Psoas muscle (tissue), 8 donors: ENCODE data around the gene SMCO1. TPM values are rescaled to one million over a fixed set of nuclear protein-coding genes. Genes with fewer than 3 reads are reported as not detected.
A peak's percentile ranks its signal among the peaks of the same experiment; 100 is the strongest.

Experiments used
- ATAC-seq, 4 donors: fragments of 200-7000 bp; cut with Tn5 transposase; one replicate each; pipeline ENCODE4 v1.9.1; 2020; ENCODE audit warnings: moderate library complexity in 3 of 4, mild to moderate bottlenecking in 2 of 4
- DNase-seq, 2 donors: peaks; one replicate each; pipeline ENCODE4 v3.0.0-alpha.2; 2020
- H3K27ac ChIP-seq: fragments of 200-600 bp; one replicate; pipeline ENCODE4 v1.8.0; 2022
- H3K27me3 ChIP-seq, 3 donors: fragments of 200-600 bp in 1 of 3; one replicate each; pipeline versions ENCODE4 v1.6.1 to v1.8.0; 2013 to 2022; ENCODE audit warnings: low read length in 2 of 3, mild to moderate bottlenecking in 2 of 3, moderate library complexity in 1 of 3; ENCODE audit not compliant: insufficient read depth in 3 of 3
- H3K36me3 ChIP-seq, 2 donors: fragments of 200-600 bp in 1 of 2; one replicate each; pipeline versions ENCODE4 v1.6.1 to v1.8.0; 2013 to 2022; ENCODE audit warnings: low read depth in 1 of 2, mild to moderate bottlenecking in 1 of 2, moderate library complexity in 1 of 2; ENCODE audit not compliant: insufficient read depth in 1 of 2
- H3K4me1 ChIP-seq: fragments of 200-600 bp; one replicate; pipeline ENCODE4 v1.8.0; 2022
- H3K4me3 ChIP-seq: fragments of 200-600 bp; one replicate; pipeline ENCODE4 v1.8.0; 2022; ENCODE audit warnings: mild to moderate bottlenecking
- H3K9me3 ChIP-seq: fragments of 200-600 bp; one replicate; pipeline ENCODE4 v1.8.0; 2022
- WGBS, 3 donors: extraction: QIAGEN DNeasy Blood & Tissue Kit; methylation state at CpG; one replicate each; pipeline versions ENCODE4 v1.1.6 to v1.1.7; 2013; 5-methylcytosine and 5-hydroxymethylcytosine counted together
- intact Hi-C, 2 donors: fragments of 100-400 bp; cut with DNase I; formaldehyde crosslinking; loops; one replicate each; pipeline versions ENCODE4 v1.11.0 to v1.14.2; 2022
- polyA plus RNA-seq, 3 donors: library from polyadenylated mRNA; stranded (reverse); fragments of 200-250 nt; gene quantifications; one replicate each; pipeline ENCODE4 v1.2.3, GENCODE V29; 2013
- total RNA-seq, 4 donors: library from RNA; stranded (reverse); fragmentation: NEBNext Ultra II Directional in 2 of 4; extraction: Animal tissue kit (Norgen Biotek cat#: 25700) in 2 of 4; gene quantifications; one replicate each; pipeline versions ENCODE4 v1.2.1 to v1.2.4, GENCODE V29; 2021 to 2023
- TF ChIP-seq, protein P1 (sequence below): fragments of 200-600 bp; IDR thresholded peaks from one replicate; pipeline ENCODE4 v1.8.0; 2022; ENCODE audit warnings: antibody characterized with exemption
- donor health status: healthy with polysubstance abuse.
- donor health status: DM: no; HTN: no; CAD: no; lungs with moderate emphysema.
- donor health status: Bipolar disorder and iron deficiency.
- donor health status: healthy.
- donor health status: DM: yes; HTN: yes; CAD: no.
- donor health status: DM: no; HTN: no; CAD: no.
- donor health status: DM: no; HTN: no; CAD: no.
- donor health status: DM: yes; HTN: yes; CAD: no.

SMCO1 gene
- total and polyA plus RNA-seq, 7 donors, result 1.2 to 16.9 (median 7.3) TPM

DNA sequence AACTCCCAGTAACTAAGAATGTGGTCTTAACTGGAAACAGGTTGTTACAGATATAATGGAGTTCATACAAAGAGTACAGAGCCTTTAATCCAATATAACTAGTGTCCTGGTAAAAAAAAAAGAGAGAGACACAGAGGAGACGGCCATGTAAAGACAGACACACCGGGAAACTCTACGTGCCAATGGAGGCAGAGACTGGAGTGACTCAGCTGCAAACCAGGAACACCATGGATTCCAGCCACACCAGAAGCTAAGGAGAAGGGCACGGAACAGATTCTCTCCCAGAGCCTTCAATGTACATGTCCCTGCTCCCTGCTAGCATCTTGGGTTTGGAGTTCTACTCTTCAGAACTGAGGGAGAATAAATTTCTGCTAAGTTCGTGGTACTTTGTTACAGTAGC is 16.1 kb downstream of the SMCO1 start:
- Histone ChIP-seq H3K27me3 (no peaks in the 10 kb centered on the region), H3K27ac (peak overlapping the region; percentile 95), H3K9me3 (no peaks in the 10 kb centered on the region), H3K36me3 (no peaks in the 10 kb centered on the region), H3K4me3 (peak overlapping the region; percentile 21), H3K4me1 (peaks cover 16% of the 10 kb centered on the region)
- intact Hi-C loops, result no loop called here
- 29 to 60% (median 36%) methylated on average over 5 of the region's 5 CpGs for WGBS, 3 donors
- TF ChIP-seq, protein P1, sequence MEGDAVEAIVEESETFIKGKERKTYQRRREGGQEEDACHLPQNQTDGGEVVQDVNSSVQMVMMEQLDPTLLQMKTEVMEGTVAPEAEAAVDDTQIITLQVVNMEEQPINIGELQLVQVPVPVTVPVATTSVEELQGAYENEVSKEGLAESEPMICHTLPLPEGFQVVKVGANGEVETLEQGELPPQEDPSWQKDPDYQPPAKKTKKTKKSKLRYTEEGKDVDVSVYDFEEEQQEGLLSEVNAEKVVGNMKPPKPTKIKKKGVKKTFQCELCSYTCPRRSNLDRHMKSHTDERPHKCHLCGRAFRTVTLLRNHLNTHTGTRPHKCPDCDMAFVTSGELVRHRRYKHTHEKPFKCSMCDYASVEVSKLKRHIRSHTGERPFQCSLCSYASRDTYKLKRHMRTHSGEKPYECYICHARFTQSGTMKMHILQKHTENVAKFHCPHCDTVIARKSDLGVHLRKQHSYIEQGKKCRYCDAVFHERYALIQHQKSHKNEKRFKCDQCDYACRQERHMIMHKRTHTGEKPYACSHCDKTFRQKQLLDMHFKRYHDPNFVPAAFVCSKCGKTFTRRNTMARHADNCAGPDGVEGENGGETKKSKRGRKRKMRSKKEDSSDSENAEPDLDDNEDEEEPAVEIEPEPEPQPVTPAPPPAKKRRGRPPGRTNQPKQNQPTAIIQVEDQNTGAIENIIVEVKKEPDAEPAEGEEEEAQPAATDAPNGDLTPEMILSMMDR, result no peak
- ATAC-seq (peak; percentile 28 to 52 (median 37)), DNase-seq (no peak)

DNA sequence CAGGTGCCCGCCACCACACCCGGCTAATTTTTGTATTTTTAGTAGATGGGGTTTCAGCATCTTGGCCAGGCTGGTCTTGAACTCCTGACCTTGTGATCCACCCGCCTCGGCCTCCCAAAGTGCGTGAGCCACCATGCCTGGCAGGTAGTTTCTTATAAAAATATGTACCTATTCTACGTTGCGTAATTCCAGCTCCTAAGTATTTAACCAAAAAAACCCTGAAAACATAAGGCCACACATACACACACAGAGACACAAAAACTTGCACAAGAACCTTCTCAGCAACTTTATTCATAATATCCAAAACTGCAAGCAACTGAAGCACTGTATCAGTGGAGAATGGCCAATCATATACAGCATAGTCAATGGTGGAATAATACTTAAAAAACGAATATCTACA is 16.8 kb downstream of the SMCO1 start:
- intact Hi-C loops, result no loop called here
- ATAC-seq, result no peak

DNA sequence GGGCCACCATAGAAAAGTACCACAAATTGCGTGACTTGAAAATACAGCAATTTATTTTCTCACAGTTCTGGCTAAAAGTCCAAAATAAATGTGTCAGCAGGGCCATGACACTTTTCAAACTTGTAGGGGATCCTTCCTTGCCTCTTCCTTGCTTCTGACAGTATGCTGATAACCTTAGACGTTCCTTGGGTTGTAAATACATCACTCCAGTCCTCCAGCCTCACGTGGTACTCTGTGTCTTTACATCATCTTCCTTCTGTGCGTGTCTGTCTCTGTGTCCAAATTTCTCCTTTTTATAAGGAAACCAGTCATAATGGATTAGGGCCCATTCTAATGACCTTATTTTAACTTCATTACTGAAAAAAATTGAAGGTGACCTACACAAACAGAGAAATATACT is 19.0 kb downstream of the SMCO1 start:
- H3K36me3 ChIP-seq, result no peaks in the 10 kb centered on the region
- no peaks in the 10 kb centered on the region for H3K27me3 ChIP-seq
- peaks cover 16% of the 10 kb centered on the region for H3K4me1 ChIP-seq
- H3K9me3 ChIP-seq, result no peaks in the 10 kb centered on the region
- no peak overlapping the region for H3K27ac ChIP-seq
- no peak overlapping the region for H3K4me3 ChIP-seq
- WGBS, 3 donors, result 79 to 87% (median 81%) methylated on average over 4 of the region's 4 CpGs
- DNase-seq (no peak), ATAC-seq (no peak)
- intact Hi-C loops, result no loop called here
- TF ChIP-seq, protein P1, result no peak

More for the DNA sequence above, 16.8 kb downstream of the SMCO1 start:
- TF ChIP-seq, protein P1, result no peak
- no peak for DNase-seq
- Histone ChIP-seq H3K9me3 (no peaks in the 10 kb centered on the region), H3K4me1 (peaks cover 16% of the 10 kb centered on the region), H3K27ac (peak overlapping the region; percentile 95), H3K36me3 (no peaks in the 10 kb centered on the region), H3K4me3 (no peak overlapping the region), H3K27me3 (no peaks in the 10 kb centered on the region)
- WGBS, 3 donors, result 95 to 96% (median 96%) methylated on average over 8 of the region's 8 CpGs

DNA sequence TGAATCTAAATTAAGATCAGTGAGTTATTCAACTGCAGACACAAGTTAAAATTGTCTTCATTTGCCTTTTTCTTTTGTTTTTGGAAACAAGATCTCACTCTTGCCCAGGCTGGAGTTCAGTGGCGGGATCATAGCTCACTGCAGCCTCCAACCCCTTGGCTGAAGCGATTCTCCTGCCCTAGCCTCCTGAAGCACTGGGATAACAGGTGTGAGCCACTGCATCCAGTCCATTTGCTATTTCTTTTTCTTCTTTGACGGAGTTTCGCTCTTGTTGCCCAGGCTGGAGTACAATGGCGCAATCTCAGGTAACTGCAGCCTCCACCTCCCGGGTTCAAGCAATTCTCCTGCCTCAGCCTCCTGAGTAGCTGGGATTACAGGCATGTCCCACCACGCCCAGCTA is 21.9 kb downstream of the SMCO1 start:
- intact Hi-C loops, result no loop called here
- Histone ChIP-seq H3K27me3 (no peaks in the 10 kb centered on the region), H3K27ac (no peak overlapping the region), H3K9me3 (no peaks in the 10 kb centered on the region), H3K4me1 (no peaks in the 10 kb centered on the region), H3K4me3 (no peak overlapping the region), H3K36me3 (no peaks in the 10 kb centered on the region)
- DNase-seq (no peak), ATAC-seq (no peak)
- TF ChIP-seq, protein P1, result no peak
- WGBS, 3 donors, result 96 to 99% (median 97%) methylated on average over 7 of the region's 7 CpGs

DNA sequence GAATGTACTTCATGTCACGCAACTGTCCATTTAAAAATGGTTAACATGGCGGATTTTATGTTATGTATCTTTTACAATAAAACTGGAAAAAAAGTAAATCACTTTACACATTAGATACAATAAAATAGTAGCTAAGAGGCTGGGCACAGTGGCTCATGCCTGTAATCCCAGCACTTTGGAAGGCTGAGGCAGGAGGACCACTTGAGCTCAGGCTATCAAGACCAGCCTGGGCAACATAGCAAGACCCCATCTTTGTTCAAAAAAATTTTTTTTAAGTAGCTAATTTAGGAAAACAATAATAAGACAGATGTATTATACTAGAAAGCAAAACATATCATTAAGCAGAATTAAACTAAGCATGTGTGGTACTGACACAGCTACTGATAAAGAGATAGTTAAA is 23.1 kb downstream of the SMCO1 start:
- intact Hi-C loops, result no loop called here
- Histone ChIP-seq H3K27ac (no peak overlapping the region), H3K4me3 (no peak overlapping the region), H3K36me3 (peaks cover 0 to 7% of the 10 kb centered on the region in 2 donors), H3K27me3 (no peaks in the 10 kb centered on the region), H3K4me1 (no peaks in the 10 kb centered on the region), H3K9me3 (no peaks in the 10 kb centered on the region)
- ATAC-seq (no peak), DNase-seq (no peak)
- TF ChIP-seq, protein P1, result no peak
- WGBS, 3 donors, result 93 to 99% (median 98%) methylated on average over 2 of the region's 2 CpGs
